K562 treated with DMSO at 1 percent for 4 hours (cell line): Measurements from ENCODE around the gene SORBS1. TPM values are rescaled to one million over a fixed set of nuclear protein-coding genes. Genes with fewer than 3 reads are reported as not detected.

Experiments used
- total RNA-seq: library from RNA; unstranded; fragments of 300-600 nt; gene quantifications from 2 replicates; pipeline ENCODE4 v1.2.3, GENCODE V29; 2022; ENCODE audit not compliant: insufficient read depth

The SORBS1 gene
- total RNA-seq = 5.0 and 5.1 TPM in 2 replicates

DNA sequence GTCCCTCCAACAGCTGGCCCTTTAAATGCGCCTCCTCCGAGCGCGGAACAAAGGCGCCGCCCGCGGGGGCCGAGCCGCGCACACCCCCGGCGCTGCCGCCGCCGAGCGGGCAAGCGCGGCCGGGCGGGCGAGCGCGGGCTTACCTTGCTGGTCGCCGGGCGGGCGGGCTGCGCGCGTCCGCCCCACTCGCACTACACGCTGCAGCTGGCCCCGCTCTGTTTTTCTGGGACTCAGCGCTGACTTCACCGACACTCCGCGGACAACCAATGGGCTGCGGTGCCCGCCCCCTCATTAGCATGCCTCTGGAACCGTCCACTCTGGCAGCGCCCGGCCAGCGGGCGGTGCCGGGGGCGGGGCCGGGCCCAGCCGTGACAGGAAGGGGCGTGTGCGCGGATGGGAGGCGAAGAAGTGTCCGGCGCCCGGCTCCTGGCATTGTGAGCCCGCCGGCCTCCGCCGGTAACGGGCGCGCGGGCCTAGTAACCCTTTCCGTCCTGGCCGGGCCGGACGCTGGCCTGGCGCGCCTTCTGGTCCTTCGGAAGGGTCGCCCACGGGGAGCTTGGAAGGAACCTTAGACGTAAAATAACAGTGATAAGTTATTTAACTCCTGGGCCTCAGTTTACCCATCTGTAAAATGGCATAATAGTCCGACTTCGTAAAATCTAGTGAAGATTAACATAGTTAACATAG lies at the start of gene SORBS1:
TSS of gene SORBS1 (minus strand) at position 195 of the 687 bp plus-strand sequence. CDS start 120,236 bp downstream, outside the sequence.

DNA sequence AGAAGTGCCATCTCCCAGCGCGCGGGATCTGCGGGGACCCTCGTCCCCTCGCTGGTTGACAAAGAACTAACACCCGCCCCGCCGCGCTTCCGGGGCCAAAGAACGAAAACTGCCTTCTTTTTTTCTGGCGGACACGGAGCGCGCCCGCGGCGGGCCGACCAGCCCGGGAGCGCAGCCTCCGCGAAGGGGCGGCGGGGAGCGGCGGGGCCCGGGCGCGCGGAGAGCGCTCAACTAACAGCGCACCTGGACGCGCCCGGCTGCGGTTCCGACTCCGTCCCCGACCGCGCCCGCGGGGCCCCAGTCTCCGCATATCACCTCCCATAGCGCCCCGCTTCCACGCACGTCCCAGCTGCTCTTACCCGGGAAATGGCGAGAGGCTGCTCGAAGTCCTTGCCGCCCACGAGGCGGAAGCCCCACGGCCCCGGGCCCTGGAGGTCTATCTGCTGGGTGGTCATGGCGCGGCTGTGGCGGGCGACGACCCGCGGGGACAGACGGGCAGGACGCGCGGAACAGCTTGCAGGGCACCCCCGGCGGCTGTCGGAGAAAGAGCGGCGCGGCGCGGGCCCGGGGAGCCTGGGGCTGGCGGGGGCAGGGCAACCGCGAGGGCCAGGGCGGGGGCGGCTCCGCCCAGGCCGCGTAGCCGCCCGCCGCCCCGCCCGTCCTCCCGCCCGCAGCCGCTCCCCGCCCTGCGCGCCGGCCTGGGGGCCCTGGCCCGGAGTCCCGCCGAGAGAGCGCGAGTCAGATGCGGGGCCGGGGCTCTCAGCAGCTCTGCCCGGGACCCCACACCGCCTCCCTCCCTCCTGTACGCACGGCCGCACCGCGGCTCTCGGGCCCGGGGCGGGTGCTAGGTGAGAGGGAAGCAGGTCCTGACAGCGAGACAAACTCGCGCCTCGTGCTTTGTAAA lies 270.5 kb downstream of the SORBS1 start, which contains the start of gene PDLIM1:
TSS of gene PDLIM1 (minus strand) at position 543 of the 904 bp plus-strand sequence. CDS start at position 455, 88 bp downstream.

Other genes starting within 250 kb of the SORBS1 start
- gene ALDH18A1, start 95.3 kb upstream of the SORBS1 start, total RNA-seq = 17.7 and 23.9 TPM in 2 replicates
- gene TCTN3, start 132.6 kb upstream of the SORBS1 start, total RNA-seq = 10.5 and 10.6 TPM in 2 replicates
- 0.83 and 1.1 TPM in 2 replicates for gene ENTPD1, start 194.8 kb upstream of the SORBS1 start, total RNA-seq